Gastrocnemius medialis (tissue), 4 donors: ENCODE data around the gene IL6ST.

ENCODE experiments used
- CTCF ChIP-seq, 5 experiments: fragments of 450-650 bp in 3 of 5; fragments of 200-600 bp in 2 of 5; sonication (generic) in 2 of 5; IDR thresholded peaks in 4 of 5; conservative IDR thresholded peaks in 1 of 5; 1 replicate in 4 of 5; 2 replicates in 1 of 5; pipeline ENCODE4 v1.5.1; 2016 to 2019; ENCODE audit warnings: antibody characterized with exemption in 5 of 5, mild to moderate bottlenecking in 3 of 5, moderate library complexity in 3 of 5
- POLR2A ChIP-seq, 2 donors: fragments of 450-650 bp; IDR thresholded peaks; one replicate each; pipeline ENCODE4 v1.6.1; 2017; ENCODE audit warnings: antibody characterized with exemption in 2 of 2, mild to moderate bottlenecking in 2 of 2, moderate library complexity in 2 of 2

- no peak for TF ChIP-seq CTCF (IDR thresholded peaks at IDR 0.05 in 4 of 5, conservative IDR thresholded peaks at IDR 0.05 in 1 of 5)
- no peak for TF ChIP-seq POLR2A (IDR thresholded peaks at IDR 0.05)
These were observed 94.7 kb downstream of the IL6ST start for GRCh38 chr5:55900068-55900467.
